Erythroblast (primary cell): ENCODE measurements around the gene ABCF2.

Experiments
- GATA1 ChIP-seq: IDR thresholded peaks from 2 replicates; pipeline ENCODE4 v1.6.1; 2011; ENCODE audit warnings: low read depth, mild to moderate bottlenecking, control low read depth, low read length, moderate library complexity
- POLR2A ChIP-seq: IDR thresholded peaks from 2 replicates; pipeline ENCODE4 v1.6.1; 2011; ENCODE audit warnings: mild to moderate bottlenecking, low read length

DNA sequence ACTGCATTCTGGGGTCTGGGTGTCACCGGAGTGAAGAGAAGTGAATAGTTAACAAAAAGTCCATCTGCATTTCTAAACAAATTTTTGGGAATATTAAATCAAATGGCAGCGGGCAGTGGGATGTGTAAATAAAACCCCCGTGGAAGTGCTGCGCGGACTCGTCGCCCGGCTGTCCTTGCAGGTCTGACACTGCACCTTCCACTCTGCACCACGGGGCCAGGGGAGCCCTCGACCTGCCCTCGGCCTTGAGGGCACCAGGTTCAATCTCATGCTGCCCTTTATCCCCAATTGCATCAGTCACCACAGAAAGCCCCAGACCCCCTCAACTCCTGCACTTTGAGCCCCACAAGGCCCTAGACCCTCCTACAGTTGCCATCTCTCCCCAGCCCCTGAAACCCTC lies 27.8 kb upstream of the ABCF2 start:
- TF ChIP-seq POLR2A (no peak), GATA1 (no peak)
